Left lung (tissue), 10 donors: Measurements from ENCODE around the gene ZNF362. TPM values are rescaled to one million over a fixed set of nuclear protein-coding genes. Genes with fewer than 3 reads are reported as not detected.

Experiments
- ATAC-seq: fragments of 200-7000 bp; cut with Tn5 transposase; one replicate; pipeline ENCODE4 v1.9.1; 2020; ENCODE audit warnings: moderate library complexity
- DNase-seq, 4 donors: peaks; one replicate each; pipeline ENCODE4 v3.0.0-alpha.2; 2013 to 2020
- H3K27ac ChIP-seq, 2 donors: fragments of 200-600 bp; sonication (generic) in 1 of 2; one replicate each; pipeline versions ENCODE4 v1.5.0 to v1.8.0; 2020 to 2021
- H3K27me3 ChIP-seq, 2 donors: fragments of 200-600 bp; sonication (generic) in 1 of 2; one replicate each; pipeline versions ENCODE4 v1.5.0 to v1.8.0; 2020 to 2021
- H3K36me3 ChIP-seq, 2 donors: fragments of 200-600 bp; sonication (generic) in 1 of 2; one replicate each; pipeline versions ENCODE4 v1.5.0 to v1.8.0; 2020 to 2021
- H3K4me1 ChIP-seq, 2 donors: fragments of 200-600 bp; one replicate each; pipeline ENCODE4 v1.8.0; 2021
- H3K4me3 ChIP-seq, 2 donors: fragments of 200-600 bp; sonication (generic) in 1 of 2; one replicate each; pipeline versions ENCODE4 v1.5.0 to v1.8.0; 2020 to 2021; ENCODE audit warnings: mild to moderate bottlenecking in 1 of 2
- H3K9me3 ChIP-seq, 2 donors: fragments of 200-600 bp; sonication (generic) in 1 of 2; one replicate each; pipeline versions ENCODE4 v1.5.0 to v1.8.0; 2020 to 2021
- intact Hi-C, 2 donors: fragments of 100-400 bp; cut with DNase I; formaldehyde crosslinking; loops; one replicate each; pipeline versions ENCODE4 v1.11.2 to v1.14.2; 2022
- polyA plus RNA-seq, 6 donors: library from polyadenylated mRNA; unstranded; fragments of 120-200 nt; gene quantifications; one replicate each; pipeline ENCODE4 v1.2.1, GENCODE V29; 2013; ENCODE audit not compliant: insufficient read length in 6 of 6
- total RNA-seq, 2 donors: library from RNA; stranded (reverse); fragmentation: NEBNext Ultra II Directional; extraction: Animal tissue kit (Norgen Biotek cat#: 25700); gene quantifications; one replicate each; pipeline ENCODE4 v1.2.1, GENCODE V29; 2021
- TF ChIP-seq, protein P1 (sequence below), 2 donors: fragments of 200-600 bp; sonication (generic) in 1 of 2; IDR thresholded peaks; one replicate each; pipeline versions ENCODE4 v1.5.0 to v1.8.0; 2021; ENCODE audit warnings: antibody characterized with exemption in 2 of 2
- donor health status: DM: no; HTN: yes; CAD: no.
- donor health status: DM: no; HTN: no; CAD: no.

Gene ZNF362
- total and polyA plus RNA-seq, 8 donors: 25.9 to 60.0 (median 52.0) TPM

DNA sequence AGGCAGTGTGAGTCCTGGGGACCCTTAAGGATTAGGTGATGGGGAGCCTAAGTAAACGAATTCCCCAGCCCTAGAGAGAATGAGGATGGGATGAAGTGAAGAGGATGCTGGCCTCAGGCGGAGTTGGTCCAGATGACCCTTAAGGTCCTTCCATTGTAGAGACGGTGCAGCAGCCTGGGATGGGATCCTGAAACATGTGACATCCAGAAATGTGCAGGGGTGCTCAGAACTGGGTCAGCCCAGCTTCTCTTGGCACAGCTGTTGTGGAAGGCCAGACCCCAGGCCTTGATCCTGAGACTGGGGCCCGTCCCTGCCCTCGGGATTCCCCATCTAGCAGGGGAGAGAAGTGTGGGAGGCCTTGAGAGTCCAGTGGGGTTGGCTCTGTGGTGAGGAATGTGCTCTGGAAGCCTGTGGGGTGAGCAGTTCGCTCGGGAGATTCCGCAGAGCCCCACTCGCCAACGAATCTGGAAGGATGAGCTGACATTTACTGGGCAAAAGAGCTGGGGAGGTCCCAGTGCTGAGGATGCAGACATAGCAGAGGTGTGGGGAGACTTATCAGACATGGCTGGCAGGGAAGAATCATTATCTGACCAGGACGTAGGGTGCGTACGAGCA is 36.5 kb downstream of the ZNF362 start:
- DNase-seq: peak in 1 of 4 donors; percentile 29
- intact Hi-C loops: no loop called here
- no peak overlapping the region for H3K27ac ChIP-seq
- H3K9me3 ChIP-seq: no peaks in the 10 kb centered on the region
- ATAC-seq: peak; percentile 19
- H3K36me3 ChIP-seq: peaks cover 0 to 26% of the 10 kb centered on the region in 2 donors
- peaks cover 0 to 10% of the 10 kb centered on the region in 2 donors for H3K4me1 ChIP-seq
- H3K27me3 ChIP-seq: no peaks in the 10 kb centered on the region
- no peak overlapping the region for H3K4me3 ChIP-seq
- TF ChIP-seq, protein P1, sequence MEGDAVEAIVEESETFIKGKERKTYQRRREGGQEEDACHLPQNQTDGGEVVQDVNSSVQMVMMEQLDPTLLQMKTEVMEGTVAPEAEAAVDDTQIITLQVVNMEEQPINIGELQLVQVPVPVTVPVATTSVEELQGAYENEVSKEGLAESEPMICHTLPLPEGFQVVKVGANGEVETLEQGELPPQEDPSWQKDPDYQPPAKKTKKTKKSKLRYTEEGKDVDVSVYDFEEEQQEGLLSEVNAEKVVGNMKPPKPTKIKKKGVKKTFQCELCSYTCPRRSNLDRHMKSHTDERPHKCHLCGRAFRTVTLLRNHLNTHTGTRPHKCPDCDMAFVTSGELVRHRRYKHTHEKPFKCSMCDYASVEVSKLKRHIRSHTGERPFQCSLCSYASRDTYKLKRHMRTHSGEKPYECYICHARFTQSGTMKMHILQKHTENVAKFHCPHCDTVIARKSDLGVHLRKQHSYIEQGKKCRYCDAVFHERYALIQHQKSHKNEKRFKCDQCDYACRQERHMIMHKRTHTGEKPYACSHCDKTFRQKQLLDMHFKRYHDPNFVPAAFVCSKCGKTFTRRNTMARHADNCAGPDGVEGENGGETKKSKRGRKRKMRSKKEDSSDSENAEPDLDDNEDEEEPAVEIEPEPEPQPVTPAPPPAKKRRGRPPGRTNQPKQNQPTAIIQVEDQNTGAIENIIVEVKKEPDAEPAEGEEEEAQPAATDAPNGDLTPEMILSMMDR (IDR thresholded peaks at IDR 0.05): no peak

DNA sequence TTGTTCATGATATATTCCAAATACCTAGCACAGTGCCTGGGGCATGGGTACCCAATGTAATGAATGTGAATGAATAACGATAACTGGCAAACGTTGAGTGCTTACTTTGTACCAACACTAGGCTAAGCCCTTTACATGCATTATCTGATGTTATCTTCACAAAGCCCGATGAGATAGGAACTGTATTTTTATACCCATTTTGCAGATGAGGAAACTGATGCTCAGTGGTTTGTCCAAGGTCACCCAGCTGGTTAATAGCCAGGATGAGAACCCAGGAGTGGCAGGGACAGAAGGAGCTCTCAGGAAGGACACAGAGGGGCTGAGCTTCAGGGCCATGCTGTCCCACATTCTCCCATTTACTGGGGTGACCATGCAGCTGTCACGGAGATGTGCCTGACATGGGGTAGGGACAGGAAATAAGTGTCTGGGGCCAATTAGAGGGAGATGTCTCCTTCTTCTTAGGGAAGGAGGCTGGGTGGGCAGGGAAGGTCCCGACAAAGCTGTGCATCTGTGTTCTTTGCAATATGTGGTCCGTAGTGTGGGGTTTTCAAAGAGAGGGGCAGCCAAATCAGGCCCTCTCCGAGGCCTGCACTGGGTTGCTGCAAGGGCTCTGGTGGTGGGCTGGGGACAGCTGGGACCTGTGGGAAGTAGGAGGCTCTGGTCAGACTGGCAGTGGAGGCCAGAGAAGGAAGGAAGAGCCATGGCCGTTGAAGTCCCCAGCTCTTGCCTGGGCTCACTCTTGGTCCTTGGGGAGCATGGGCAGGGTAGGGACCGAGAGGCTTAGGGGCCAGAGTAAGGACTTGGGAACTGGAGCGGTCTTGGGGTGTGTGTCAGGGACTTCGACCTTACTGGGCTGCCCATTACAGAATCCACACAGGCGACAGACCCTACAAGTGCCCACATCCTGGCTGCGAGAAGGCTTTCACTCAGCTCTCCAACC is 38.0 kb downstream of the ZNF362 start:
- peaks cover 0 to 19% of the 10 kb centered on the region in 2 donors for H3K4me1 ChIP-seq
- H3K4me3 ChIP-seq: no peak overlapping the region
- TF ChIP-seq, protein P1 (IDR thresholded peaks at IDR 0.05): no peak
- no peak overlapping the region for H3K27ac ChIP-seq
- ATAC-seq (no peak), DNase-seq (peak in 1 of 4 donors; percentile 28)
- H3K27me3 ChIP-seq: no peaks in the 10 kb centered on the region
- H3K36me3 ChIP-seq: peaks cover 0 to 26% of the 10 kb centered on the region in 2 donors
- intact Hi-C loops: loop anchor here in 1 of 2 donors (5.0 kb wide), 2 partner anchors 73 to 173 kb away; no protein-coding TSS in a partner anchor
- H3K9me3 ChIP-seq: no peaks in the 10 kb centered on the region

DNA sequence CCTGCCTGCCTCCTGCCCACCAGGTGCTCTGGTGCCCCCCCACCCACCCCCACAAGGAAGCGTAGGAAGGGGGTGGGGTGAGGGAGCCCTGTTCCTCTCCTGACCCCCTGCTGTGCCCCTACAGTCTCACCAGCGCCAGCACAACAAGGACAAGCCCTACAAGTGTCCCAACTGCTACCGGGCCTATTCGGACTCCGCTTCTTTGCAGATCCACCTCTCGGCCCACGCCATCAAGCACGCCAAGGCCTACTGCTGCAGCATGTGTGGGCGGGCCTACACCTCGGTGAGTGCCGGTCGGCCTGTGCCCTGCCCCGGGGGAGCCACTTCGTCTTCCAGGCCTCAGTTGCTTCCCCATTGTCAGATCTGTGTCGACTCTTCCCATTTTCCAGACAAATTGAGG is 38.7 kb downstream of the ZNF362 start:
- no peak for ATAC-seq
- no peak for DNase-seq
- Histone ChIP-seq H3K9me3 (no peaks in the 10 kb centered on the region), H3K4me3 (no peak overlapping the region), H3K36me3 (peaks cover 0 to 33% of the 10 kb centered on the region in 2 donors), H3K4me1 (peaks cover 0 to 20% of the 10 kb centered on the region in 2 donors), H3K27me3 (no peaks in the 10 kb centered on the region), H3K27ac (peak overlapping the region in 1 of 2 donors; percentile 33)
- TF ChIP-seq, protein P1 (IDR thresholded peaks at IDR 0.05): no peak
- intact Hi-C loops: loop anchor here in 1 of 2 donors (5.0 kb wide), 2 partner anchors 72 to 172 kb away; no protein-coding TSS in a partner anchor

DNA sequence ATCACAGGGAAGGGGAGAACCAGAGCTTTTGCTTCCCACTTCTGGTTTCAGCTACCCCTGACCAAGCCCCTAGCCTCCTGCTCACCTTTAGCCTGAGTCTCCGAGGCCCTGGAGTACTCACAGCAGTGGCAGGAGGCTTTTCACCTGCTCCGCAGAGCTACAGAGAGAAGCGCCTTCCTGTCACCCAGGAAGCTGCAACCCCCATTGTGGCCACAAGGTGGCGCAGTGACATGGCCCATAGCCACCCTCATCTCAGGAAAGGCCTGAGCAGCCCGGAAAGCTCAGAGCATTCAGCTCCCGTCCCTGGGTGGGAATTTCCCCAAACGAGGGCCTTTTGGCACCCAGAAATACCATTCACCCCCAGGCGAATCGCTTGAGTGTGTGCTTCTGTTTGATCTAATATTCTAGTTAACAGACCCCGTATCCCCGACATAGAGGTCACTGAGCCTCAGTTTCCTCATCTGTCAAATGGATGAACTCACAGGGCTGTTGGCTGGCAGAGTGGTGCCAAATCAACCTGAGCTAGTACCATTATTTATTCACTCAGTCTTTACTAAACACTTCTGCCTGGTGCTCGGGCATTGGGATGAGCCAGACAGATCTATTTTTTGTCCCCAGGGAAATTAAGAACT is 39.3 kb downstream of the ZNF362 start:
- Histone ChIP-seq H3K27ac (peak overlapping the region in 1 of 2 donors; percentile 33), H3K4me1 (peaks cover 3 to 26% of the 10 kb centered on the region in 2 donors), H3K9me3 (no peaks in the 10 kb centered on the region), H3K27me3 (no peaks in the 10 kb centered on the region), H3K4me3 (no peak overlapping the region), H3K36me3 (peaks cover 0 to 33% of the 10 kb centered on the region in 2 donors)
- intact Hi-C loops: loop anchor here in 1 of 2 donors (5.0 kb wide), 2 partner anchors 72 to 172 kb away; no protein-coding TSS in a partner anchor
- DNase-seq: peak; percentile 76 to 97 (median 86)
- TF ChIP-seq, protein P1 (IDR thresholded peaks at IDR 0.05): peak; percentile 94 to 100
- peak; percentile 93 for ATAC-seq
